GM10847 (cell line): Measurements from ENCODE around the gene KIF3B.
A peak's percentile ranks its signal among the peaks of the same experiment; 100 is the strongest.

Experiments
- POLR2A ChIP-seq: IDR thresholded peaks from 2 replicates; pipeline ENCODE4 v1.6.1; 2011; ENCODE audit not compliant: insufficient read length; ENCODE audit errors: extremely low read depth

Gene KIF3B

DNA sequence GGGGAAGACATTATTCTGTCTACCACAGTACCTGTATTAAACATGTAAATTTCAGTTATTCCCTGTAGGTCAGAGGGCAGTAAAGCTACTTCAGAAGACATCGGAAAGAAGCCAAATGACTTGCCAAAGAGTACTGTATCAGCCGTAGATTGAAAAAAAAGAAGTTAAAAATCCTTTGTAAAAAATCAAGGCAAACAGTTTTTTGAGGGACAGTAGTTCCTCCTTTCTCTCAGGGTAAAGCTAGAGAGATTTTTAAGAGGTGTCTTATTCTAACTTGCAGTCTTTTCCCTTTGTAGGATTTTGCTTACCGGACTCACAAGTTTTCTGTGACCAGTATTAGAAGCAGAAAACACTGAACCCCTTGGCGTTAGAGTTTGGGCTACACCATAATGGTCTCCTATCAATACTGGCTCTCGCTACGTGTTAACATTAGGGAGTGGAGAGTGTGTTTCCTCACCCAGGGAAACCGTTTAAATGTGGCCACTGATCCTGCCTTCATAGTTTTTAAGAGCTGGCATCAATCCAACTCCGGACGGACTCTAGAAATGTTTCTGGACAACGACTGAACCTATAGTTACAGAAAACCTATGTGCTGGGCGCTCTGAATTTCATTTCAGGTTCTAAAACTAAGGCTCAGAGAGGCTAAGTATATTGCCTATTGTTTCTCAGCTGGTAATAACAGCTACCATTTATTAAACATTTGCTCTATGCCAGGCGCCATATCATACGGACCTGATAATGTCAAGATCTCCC lies 79.3 kb downstream of the KIF3B start:
- TF ChIP-seq POLR2A, result no peak

DNA sequence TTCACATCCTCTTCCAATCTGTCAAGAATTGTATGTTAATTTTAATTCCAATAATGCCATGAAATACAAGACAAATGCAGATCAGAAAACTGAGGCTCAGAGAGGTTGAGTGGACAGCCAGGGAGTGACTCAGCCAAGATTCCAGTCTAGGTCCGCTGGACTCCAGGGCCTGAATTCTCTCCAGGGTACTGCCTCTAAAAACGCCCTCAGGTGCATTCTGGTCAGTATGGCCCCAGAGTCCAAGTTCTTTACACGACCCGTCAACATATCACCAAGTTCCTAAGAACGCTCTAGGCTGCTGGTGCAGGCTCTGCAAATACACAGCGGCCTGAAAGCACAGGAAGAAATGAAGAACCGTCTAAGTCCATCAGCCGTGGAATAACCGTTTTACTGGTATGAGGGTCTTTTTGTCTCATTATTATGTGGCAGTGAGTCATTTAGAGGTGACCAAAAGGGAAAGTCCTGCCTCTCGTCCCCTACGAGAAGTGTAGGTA lies 80.0 kb downstream of the KIF3B start:
- TF ChIP-seq POLR2A, result no peak

- TF ChIP-seq POLR2A, result peak; percentile 55
Measured at GRCh38 chr20:32357869-32358631, 80.6 kb downstream of the KIF3B start, which contains the start of gene ASXL1. TSS of gene ASXL1 (plus strand) at chr20:32358331. CDS start at chr20:32358776, 445 bp downstream.

GRCh38 chr20:32358632-32358882 lies 81.1 kb downstream of the KIF3B start:
- no peak for TF ChIP-seq POLR2A

DNA sequence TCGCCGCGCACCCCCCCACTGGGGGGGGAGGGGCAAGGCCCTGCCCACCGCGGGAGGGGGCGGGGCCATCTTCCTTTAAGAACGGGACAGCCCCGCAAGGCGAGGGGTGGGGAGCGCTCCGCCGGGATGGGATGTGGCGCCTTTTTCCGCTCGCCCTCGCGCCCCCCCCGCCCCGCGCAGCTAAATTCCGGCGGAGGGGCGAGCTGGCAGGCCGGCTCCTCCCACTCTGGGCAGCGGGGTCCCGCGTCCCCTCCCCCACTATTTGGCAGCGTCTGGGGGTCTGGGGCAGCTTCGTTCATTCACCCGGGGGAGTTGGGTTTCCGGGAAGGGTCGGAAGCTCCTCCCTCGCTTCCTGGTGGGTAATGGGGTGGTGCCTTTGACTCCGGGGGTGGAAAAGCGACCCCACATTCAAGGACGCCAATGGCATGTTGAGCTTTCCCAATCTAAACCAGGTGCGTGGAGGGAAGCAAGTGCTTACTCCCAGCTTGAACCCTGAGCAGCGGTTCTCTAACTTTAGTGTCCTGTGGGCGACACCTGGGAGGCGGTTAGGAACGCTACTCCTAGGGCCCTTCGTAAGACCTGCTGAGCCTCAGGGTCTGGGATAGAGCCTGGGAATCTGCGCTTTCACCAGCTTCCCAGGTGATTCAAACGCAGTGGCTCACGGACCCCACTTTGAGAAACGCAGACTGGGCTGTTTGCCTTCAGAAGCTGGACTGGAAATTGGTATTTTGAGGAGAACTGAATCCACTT lies 81.6 kb downstream of the KIF3B start:
- TF ChIP-seq POLR2A, result peak; percentile 29

- TF ChIP-seq POLR2A, result no peak
Measured at GRCh38 chr20:32359633-32360332, 82.3 kb downstream of the KIF3B start.

GRCh38 chr20:32360333-32360634 lies 82.8 kb downstream of the KIF3B start:
- no peak for TF ChIP-seq POLR2A

DNA sequence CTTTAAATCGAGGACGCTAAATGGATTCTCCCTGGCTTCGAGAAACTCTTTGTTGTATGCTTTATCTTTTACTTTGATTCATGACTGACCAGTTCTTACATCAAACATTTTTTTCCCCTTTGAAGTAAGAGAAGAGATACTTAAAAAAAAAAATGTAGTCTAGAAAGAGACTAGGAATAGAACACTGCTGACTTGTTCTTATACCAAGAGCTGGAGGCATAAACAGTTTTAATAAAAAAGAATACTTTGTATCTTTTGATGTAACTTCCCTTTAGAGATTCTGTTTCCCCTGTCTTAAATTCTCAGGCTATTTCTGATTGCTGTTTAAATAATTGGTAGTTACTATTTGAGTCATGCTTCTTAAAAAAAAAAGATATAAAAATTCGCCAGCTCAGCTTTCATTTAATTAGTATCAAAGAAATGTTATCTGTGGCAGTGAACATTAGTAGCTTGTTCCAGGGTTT lies 85.5 kb downstream of the KIF3B start:
- TF ChIP-seq POLR2A, result no peak

DNA sequence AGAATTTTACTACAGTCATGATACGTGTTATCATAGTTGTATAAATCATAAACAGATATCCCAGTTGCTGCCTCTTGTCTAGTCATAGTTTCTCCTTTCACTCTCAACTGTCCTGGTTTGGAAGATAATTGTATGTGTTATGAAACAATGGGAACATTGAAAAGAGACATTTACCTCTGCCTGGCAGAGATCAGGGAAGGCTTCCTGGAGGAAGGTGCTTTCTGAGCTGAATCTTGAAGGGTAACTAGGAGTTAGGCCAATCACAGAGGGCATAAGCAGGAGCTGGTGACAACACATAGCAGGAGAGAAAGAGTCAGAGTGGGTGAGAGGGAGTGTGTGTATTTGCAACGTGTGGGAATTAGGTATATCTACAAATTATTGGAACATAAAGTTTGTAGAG lies 86.0 kb downstream of the KIF3B start:
- TF ChIP-seq POLR2A, result no peak

DNA sequence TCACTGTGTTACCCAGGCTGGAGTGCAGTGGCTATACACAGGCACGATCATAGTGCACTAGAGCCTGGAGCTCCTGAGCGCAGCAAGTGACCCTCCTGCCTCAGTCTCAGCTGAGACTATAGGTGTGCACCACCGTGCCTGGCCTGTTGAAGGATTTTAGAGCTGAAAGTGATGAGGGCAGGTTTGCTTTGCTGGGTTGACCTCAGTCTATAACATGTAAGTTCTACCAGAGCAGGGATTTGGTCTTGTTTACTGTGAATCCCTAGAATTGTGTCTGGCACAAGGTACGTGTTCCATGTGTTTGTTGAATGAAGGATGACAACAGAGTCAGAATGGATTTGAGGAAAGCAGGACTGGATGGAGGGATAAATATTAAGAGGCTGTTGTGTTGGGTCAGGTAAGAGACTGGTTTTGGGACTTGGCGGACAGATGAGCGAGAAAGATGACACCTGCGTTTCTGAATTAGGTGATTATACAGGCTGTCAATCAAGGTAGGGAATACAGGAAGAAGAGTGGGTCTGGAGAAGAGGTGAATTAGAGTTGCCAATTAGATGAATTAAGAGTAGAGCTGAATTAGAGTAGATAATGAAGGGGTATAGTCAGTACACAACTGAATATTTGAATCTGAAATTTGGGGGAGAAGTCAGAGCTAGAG lies 87.2 kb downstream of the KIF3B start:
- TF ChIP-seq POLR2A, result no peak

GRCh38 chr20:32365564-32365963 lies 88.1 kb downstream of the KIF3B start:
- no peak for TF ChIP-seq POLR2A

DNA sequence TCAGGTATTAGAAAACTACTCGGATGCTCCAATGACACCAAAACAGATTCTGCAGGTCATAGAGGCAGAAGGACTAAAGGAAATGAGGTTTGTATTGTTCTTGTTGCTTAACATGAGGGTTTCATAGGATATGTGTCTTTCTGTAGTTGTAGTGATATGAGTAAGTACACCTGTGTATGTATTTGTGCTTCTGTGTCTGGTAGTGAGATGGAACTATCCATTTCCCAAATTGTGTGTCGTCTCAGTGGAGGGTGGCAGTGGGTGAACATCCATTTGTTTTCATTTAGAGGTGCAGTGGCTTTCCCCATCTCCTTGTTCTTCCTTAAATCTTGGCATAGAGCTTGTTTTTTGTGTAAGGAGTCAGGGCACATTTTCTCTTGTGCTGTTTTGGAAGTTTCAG lies 88.9 kb downstream of the KIF3B start:
- TF ChIP-seq POLR2A, result no peak

DNA sequence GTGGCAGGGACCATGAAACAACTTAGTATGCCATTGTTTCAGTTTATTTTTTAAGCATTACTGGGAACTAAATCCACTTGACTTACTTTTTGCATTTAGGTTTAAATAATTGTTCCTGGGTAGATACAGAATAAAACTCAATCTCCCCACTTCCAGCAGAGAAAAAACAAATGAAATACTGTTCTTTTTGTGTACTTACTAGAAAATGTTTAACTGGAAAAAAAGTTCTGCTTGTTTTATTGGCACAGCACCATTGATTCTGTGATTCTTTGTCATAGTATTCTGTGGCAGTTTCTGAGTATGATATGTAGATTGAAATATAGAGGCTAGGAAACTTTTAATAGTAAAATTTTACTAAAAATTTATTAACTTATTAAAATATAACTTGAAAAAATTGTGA lies 90.9 kb downstream of the KIF3B start:
- no peak for TF ChIP-seq POLR2A

DNA sequence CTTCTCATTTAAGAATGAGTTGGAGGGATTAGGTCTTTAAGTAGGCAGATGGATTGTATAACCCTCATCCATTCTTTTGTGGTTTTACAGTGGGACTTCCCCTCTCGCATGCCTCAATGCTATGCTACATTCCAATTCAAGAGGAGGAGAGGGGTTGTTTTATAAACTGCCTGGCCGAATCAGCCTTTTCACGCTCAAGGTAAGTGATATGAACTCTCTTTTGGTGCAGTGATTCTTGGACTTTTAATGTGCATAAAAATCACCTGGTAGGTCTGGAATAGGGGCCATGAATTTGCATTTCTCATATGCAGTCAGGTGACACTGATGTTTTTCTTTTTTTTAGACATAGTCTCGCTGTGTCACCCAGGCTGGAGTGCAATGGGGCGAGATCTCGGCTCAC lies 91.5 kb downstream of the KIF3B start:
- no peak for TF ChIP-seq POLR2A

- TF ChIP-seq POLR2A, result no peak
Measured at GRCh38 chr20:32370897-32371296, 93.4 kb downstream of the KIF3B start.
